ENCODE measurements around the gene ING5.

Gene ING5

DNA sequence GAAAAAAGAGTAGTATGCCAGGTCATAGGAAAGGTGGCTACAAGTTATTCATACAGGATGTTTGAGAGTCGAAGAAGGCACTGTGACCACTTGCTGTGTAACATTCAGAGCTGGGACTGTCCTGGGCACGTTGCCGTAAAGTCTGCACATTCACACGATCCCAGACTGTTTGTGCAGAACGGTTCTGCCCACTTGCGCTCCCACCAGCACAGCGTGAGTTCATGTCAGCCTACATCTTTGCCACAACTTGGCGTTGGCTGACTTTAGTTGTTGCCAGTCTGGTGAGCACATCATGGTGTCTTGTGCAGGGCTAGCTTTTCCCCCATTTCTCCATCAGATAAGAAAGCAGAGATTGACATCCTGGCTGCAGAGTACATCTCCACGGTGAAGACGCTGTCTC, 7.0 kb downstream of the ING5 start:
- Histone ChIP-seq H3K9me3 (no peaks in the 10 kb centered on the region), H3K4me1 (no peaks in the 10 kb centered on the region), H3K4me3 (ENCODE audit: low read depth, low read length) (no peak overlapping the region), H3K36me3 (peaks cover 76% of the 10 kb centered on the region), H3K27me3 (no peaks in the 10 kb centered on the region)
- no peak for DNase-seq
- TF ChIP-seq, protein P1, sequence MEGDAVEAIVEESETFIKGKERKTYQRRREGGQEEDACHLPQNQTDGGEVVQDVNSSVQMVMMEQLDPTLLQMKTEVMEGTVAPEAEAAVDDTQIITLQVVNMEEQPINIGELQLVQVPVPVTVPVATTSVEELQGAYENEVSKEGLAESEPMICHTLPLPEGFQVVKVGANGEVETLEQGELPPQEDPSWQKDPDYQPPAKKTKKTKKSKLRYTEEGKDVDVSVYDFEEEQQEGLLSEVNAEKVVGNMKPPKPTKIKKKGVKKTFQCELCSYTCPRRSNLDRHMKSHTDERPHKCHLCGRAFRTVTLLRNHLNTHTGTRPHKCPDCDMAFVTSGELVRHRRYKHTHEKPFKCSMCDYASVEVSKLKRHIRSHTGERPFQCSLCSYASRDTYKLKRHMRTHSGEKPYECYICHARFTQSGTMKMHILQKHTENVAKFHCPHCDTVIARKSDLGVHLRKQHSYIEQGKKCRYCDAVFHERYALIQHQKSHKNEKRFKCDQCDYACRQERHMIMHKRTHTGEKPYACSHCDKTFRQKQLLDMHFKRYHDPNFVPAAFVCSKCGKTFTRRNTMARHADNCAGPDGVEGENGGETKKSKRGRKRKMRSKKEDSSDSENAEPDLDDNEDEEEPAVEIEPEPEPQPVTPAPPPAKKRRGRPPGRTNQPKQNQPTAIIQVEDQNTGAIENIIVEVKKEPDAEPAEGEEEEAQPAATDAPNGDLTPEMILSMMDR (IDR thresholded peaks at IDR 0.05; ENCODE audit: low read depth, low read length), result no peak

DNA sequence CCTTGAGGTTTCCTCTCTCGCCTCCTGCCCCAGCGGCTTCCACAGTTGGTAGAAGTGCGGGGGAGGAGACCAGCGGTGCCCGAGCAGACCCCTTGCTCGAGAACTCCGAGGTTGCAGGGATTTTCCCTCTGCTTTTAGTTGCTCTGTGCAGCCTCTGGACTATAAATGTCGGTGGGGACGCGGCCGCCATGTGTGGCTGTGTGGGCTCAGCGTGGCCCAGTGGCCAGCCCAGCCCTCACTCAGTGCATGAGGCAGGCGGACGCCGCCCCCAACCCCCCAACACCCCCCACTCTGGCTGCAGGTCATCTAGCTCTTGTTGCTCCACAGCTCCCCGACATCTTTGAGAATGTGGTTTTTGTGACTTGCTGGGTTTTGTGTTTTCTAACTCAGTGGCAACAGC, 17.3 kb downstream of the ING5 start:
- DNase-seq, result no peak
- Histone ChIP-seq H3K4me1 (no peaks in the 10 kb centered on the region), H3K9me3 (no peaks in the 10 kb centered on the region), H3K4me3 (ENCODE audit: low read depth, low read length) (no peak overlapping the region), H3K36me3 (peaks cover 64% of the 10 kb centered on the region), H3K27me3 (no peaks in the 10 kb centered on the region)
- TF ChIP-seq, protein P1 (IDR thresholded peaks at IDR 0.05; ENCODE audit: low read depth, low read length), result no peak

GRCh38 chr2:241720099-241720498, 18.3 kb downstream of the ING5 start:
- TF ChIP-seq, protein P1 (IDR thresholded peaks at IDR 0.05; ENCODE audit: low read depth, low read length), result no peak
- Histone ChIP-seq H3K27me3 (no peaks in the 10 kb centered on the region), H3K4me3 (ENCODE audit: low read depth, low read length) (no peak overlapping the region), H3K36me3 (peaks cover 62% of the 10 kb centered on the region), H3K9me3 (no peaks in the 10 kb centered on the region), H3K4me1 (no peaks in the 10 kb centered on the region)
- no peak for DNase-seq

DNA sequence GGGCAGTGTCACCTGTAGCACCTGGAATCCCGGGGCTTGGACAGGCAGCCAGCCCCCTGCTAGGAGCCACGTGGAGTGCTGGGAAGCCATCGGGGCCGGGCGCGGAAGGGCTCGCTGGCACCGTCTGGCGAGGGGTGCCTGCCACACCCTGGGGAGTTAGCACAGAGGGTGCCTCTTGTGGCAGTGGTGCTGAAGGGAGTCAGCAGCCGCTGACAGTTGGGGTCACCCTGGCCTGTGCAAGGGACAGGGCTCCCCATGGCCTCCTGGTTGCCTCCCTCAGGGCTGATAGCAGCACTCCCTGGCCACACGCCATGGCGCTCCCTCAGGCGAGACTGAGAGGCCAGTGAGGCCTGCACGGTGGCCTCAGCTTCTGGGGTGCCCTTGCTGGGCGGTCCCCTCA, 18.7 kb downstream of the ING5 start:
- DNase-seq, result no peak
- TF ChIP-seq, protein P1 (IDR thresholded peaks at IDR 0.05; ENCODE audit: low read depth, low read length), result no peak
- Histone ChIP-seq H3K36me3 (peaks cover 62% of the 10 kb centered on the region), H3K27me3 (no peaks in the 10 kb centered on the region), H3K9me3 (no peaks in the 10 kb centered on the region), H3K4me1 (no peaks in the 10 kb centered on the region), H3K4me3 (ENCODE audit: low read depth, low read length) (no peak overlapping the region)

GRCh38 chr2:241721852-241722251, 20.0 kb downstream of the ING5 start:
- no peaks in the 10 kb centered on the region for H3K4me1 ChIP-seq
- TF ChIP-seq, protein P1 (IDR thresholded peaks at IDR 0.05; ENCODE audit: low read depth, low read length), result no peak
- no peak for DNase-seq
- no peak overlapping the region for H3K4me3 ChIP-seq (ENCODE audit: low read depth, low read length)
- peaks cover 62% of the 10 kb centered on the region for H3K36me3 ChIP-seq
- H3K27me3 ChIP-seq, result no peaks in the 10 kb centered on the region
- H3K9me3 ChIP-seq, result no peaks in the 10 kb centered on the region

DNA sequence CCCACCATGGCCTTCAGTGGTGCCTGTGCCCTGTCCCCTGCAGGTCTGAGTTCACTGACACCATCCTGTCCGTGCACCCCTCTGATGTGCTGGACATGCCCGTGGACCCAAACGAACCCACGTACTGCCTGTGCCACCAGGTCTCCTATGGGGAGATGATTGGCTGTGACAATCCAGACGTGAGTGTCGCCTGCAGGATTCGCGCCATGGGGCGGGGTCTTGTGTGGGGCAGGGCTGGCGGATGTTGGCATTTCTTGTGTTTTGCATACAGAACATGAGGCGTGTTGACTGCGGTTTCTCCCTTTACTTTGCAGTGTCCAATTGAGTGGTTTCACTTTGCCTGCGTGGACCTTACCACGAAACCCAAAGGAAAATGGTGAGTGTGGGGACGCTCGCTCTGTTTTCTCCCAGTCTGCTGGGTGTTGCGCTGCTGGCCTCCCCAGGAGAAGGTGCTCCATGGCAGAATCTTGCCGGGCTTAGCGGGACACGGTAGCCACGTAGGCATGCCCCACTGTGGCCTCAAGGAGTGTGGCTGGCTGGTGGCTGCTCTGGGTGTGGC, 21.1 kb downstream of the ING5 start:
- no peaks in the 10 kb centered on the region for H3K4me1 ChIP-seq
- H3K36me3 ChIP-seq, result peaks cover 62% of the 10 kb centered on the region
- no peak overlapping the region for H3K4me3 ChIP-seq (ENCODE audit: low read depth, low read length)
- no peaks in the 10 kb centered on the region for H3K9me3 ChIP-seq
- H3K27me3 ChIP-seq, result no peaks in the 10 kb centered on the region
- TF ChIP-seq, protein P1 (IDR thresholded peaks at IDR 0.05; ENCODE audit: low read depth, low read length), result no peak
- no peak for DNase-seq
